Lower leg skin (tissue), 4 donors: ENCODE measurements around the gene AP3M1. TPM values are rescaled to one million over a fixed set of nuclear protein-coding genes. Genes with fewer than 3 reads are reported as not detected.

Experiments used
- DNase-seq, 2 donors: peaks; one replicate each; pipeline ENCODE4 v3.0.0-alpha.2; 2019; ENCODE audit warnings: low spot score in 2 of 2
- H3K4me3 ChIP-seq: fragments of 200-600 bp; sonication (generic); 2 replicates; pipeline ENCODE4 v1.5.1; 2017; ENCODE audit warnings: mild to moderate bottlenecking, low read depth; ENCODE audit not compliant: poor library complexity, severe bottlenecking
- POLR2A ChIP-seq, 2 donors: fragments of 450-650 bp; IDR thresholded peaks; one replicate each; pipeline ENCODE4 v1.6.1; 2016 to 2017; ENCODE audit warnings: antibody characterized with exemption in 2 of 2, mild to moderate bottlenecking in 1 of 2, moderate library complexity in 1 of 2
- WGBS, 2 donors: methylation state at CpG; one replicate each; pipeline ENCODE4 v1.1.5; 2018; 5-methylcytosine and 5-hydroxymethylcytosine counted together
- intact Hi-C: fragments of 100-400 bp; cut with DNase I; formaldehyde crosslinking; loops from one replicate; pipeline ENCODE4 v1.15.0; 2023; ENCODE audit warnings: low total_unique reads
- total RNA-seq, 4 donors: library from RNA; depleted of rRNA; stranded (reverse); fragments of >200 nt; gene quantifications; one replicate each; pipeline ENCODE4 v1.1.0, GENCODE V29; 2016
- TF ChIP-seq, protein P1 (sequence below), 3 donors: fragments of 450-650 bp; IDR thresholded peaks; one replicate each; pipeline ENCODE4 v1.5.1; 2016; ENCODE audit warnings: antibody characterized with exemption in 3 of 3, mild to moderate bottlenecking in 3 of 3, moderate library complexity in 2 of 3

AP3M1 gene
- total RNA-seq, 4 donors from 2014 or later: 13.3 to 24.2 (median 15.5) TPM

DNA sequence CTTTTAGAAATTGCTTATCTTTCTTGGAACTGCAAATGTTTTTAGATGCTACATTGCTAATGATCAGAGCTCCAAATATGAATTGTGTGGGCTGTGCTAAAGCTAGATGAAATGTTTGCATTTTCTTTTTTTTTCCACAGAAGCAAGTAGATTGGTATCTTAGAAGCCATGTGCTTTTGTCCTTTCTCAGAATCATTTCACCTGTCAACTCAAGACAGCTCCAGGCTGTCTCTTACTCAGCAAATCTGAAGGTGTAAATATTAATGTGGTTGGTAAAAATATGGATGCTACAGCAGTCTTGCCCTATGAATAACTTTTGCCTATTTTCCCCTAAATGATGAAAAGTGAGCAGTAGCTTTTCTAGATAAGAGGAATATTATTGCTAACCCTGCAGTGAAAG lies 41.2 kb downstream of the AP3M1 start:
- intact Hi-C loops: no loop called here
- DNase-seq: no peak
- H3K4me3 ChIP-seq: no peak overlapping the region
- no peak for TF ChIP-seq POLR2A (IDR thresholded peaks at IDR 0.05)
- TF ChIP-seq, protein P1, sequence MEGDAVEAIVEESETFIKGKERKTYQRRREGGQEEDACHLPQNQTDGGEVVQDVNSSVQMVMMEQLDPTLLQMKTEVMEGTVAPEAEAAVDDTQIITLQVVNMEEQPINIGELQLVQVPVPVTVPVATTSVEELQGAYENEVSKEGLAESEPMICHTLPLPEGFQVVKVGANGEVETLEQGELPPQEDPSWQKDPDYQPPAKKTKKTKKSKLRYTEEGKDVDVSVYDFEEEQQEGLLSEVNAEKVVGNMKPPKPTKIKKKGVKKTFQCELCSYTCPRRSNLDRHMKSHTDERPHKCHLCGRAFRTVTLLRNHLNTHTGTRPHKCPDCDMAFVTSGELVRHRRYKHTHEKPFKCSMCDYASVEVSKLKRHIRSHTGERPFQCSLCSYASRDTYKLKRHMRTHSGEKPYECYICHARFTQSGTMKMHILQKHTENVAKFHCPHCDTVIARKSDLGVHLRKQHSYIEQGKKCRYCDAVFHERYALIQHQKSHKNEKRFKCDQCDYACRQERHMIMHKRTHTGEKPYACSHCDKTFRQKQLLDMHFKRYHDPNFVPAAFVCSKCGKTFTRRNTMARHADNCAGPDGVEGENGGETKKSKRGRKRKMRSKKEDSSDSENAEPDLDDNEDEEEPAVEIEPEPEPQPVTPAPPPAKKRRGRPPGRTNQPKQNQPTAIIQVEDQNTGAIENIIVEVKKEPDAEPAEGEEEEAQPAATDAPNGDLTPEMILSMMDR (IDR thresholded peaks at IDR 0.05): no peak

DNA sequence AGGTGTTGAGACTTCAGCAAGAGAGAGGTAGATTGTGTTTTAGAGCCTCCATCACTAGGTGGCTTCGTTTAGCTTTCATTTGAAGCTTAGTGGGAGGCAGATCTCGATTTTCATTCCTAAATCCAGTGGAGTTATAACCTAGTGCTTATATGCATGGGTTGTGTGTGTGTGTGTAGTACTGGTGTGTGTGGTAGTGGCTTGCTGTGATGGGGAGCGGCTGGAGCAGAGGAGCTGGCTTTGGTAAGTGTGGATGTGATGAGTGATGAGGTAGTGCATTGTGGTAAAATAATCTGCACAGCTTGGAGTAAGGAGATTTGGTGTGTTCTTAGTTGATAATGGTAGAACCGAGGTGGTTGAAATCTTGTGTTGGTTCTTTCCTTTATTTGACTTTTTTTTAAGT lies 43.2 kb downstream of the AP3M1 start:
- no peak overlapping the region for H3K4me3 ChIP-seq
- no peak for TF ChIP-seq POLR2A (IDR thresholded peaks at IDR 0.05)

GRCh38 chr10:74104996-74105395 lies 45.6 kb downstream of the AP3M1 start:
- no peak overlapping the region for H3K4me3 ChIP-seq
- intact Hi-C loops: no loop called here
- TF ChIP-seq, protein P1 (IDR thresholded peaks at IDR 0.05): no peak
- no peak for TF ChIP-seq POLR2A (IDR thresholded peaks at IDR 0.05)
- WGBS, 2 donors: 89 to 94% methylated on average over 8 of the region's 8 CpGs
- DNase-seq: no peak

More for the DNA sequence above, 43.2 kb downstream of the AP3M1 start:
- DNase-seq: no peak
- intact Hi-C loops: no loop called here
- 71 to 73% methylated on average over 4 of the region's 4 CpGs for WGBS, 2 donors

GRCh38 chr10:74104480-74104879 lies 46.1 kb downstream of the AP3M1 start:
- no peak for DNase-seq
- WGBS, 2 donors: 89 to 91% methylated on average over 5 of the region's 5 CpGs
- H3K4me3 ChIP-seq: no peak overlapping the region
- TF ChIP-seq POLR2A (IDR thresholded peaks at IDR 0.05): no peak
- TF ChIP-seq, protein P1 (IDR thresholded peaks at IDR 0.05): no peak
- intact Hi-C loops: no loop called here

- WGBS, 2 donors: 82 to 85% methylated on average over 11 of the region's 11 CpGs
Measured at GRCh38 chr10:74103560-74104258, 46.9 kb downstream of the AP3M1 start.

DNA sequence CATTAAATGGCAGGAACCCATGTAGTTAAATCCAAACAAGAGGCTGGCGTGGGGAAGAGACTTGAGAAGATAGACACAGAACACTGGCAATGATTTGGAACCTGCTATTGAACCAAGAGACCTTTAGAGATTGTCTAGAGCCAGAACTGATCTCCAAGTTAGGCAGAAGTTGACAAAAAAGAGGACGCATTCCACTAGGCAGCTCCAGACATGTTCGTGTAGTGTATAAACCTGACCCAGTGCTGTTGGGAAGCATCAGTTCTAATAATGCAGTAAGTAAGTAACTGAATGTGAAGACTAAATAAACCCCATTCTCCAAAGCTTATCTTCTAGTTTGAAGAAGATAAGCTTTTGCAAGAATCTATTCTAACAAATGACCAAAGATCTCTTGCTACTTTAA lies 50.8 kb downstream of the AP3M1 start:
- intact Hi-C loops: no loop called here
- no peak overlapping the region for H3K4me3 ChIP-seq
- WGBS, 2 donors: 63 to 64% methylated on average over 3 of the region's 3 CpGs
- no peak for DNase-seq
- TF ChIP-seq, protein P1 (IDR thresholded peaks at IDR 0.05): no peak
- TF ChIP-seq POLR2A (IDR thresholded peaks at IDR 0.05): no peak

More at GRCh38 chr10:74103560-74104258, 46.9 kb downstream of the AP3M1 start:
- no peak for DNase-seq
- TF ChIP-seq, protein P1 (IDR thresholded peaks at IDR 0.05): no peak
- no peak for TF ChIP-seq POLR2A (IDR thresholded peaks at IDR 0.05)
- no peak overlapping the region for H3K4me3 ChIP-seq
- intact Hi-C loops: no loop called here
